Stimulated activated CD8-positive, alpha-beta memory T cell treated with anti-CD3 and anti-CD28 coated beads, Interleukin-2, amount 100 ng/mL, for 48 hours (primary cell): ENCODE data around the gene STAG1.
A peak's percentile ranks its signal among the peaks of the same experiment; 100 is the strongest.
"Not testable (repeated sequence)": the region's sequence is repeated elsewhere in the genome, so short reads cannot be mapped to it uniquely, and the experiment has no call there.

Experiments used
- DNase-seq, 2 donors: peaks; one replicate each; pipeline ENCODE4 v3.0.0-alpha.2; 2020; ENCODE audit warnings: low read depth in 2 of 2

STAG1 gene

GRCh38 chr3:136752172-136752421, at the start of gene STAG1:
Gene STAG1 (minus strand): TSS chr3:136752378. CDS start chr3:136630898, 121,480 bp downstream.
- no peak for DNase-seq

- DNase-seq: not testable (repeated sequence)
Observed at GRCh38 chr3:136801146-136801545, 49.0 kb upstream of the STAG1 start.

- DNase-seq: no peak
Observed at GRCh38 chr3:136792556-136793330, 40.6 kb upstream of the STAG1 start.

- DNase-seq: no peak
Observed at GRCh38 chr3:136790786-136791185, 38.6 kb upstream of the STAG1 start.

GRCh38 chr3:136789976-136790375, 37.8 kb upstream of the STAG1 start:
- no peak for DNase-seq

- DNase-seq: no peak
Observed at GRCh38 chr3:136788154-136788553, 36.0 kb upstream of the STAG1 start.

GRCh38 chr3:136787349-136787748, 35.2 kb upstream of the STAG1 start:
- DNase-seq: no peak

GRCh38 chr3:136783708-136784191, 31.6 kb upstream of the STAG1 start:
- DNase-seq: no peak

GRCh38 chr3:136780741-136781140, 28.6 kb upstream of the STAG1 start:
- no peak for DNase-seq

- DNase-seq: no peak
Observed at GRCh38 chr3:136778865-136779264, 26.7 kb upstream of the STAG1 start.

GRCh38 chr3:136772709-136773108, 20.5 kb upstream of the STAG1 start:
- no peak for DNase-seq

GRCh38 chr3:136758160-136759102, 6.3 kb upstream of the STAG1 start:
- DNase-seq: not testable (repeated sequence)

GRCh38 chr3:136755192-136755591, 3.0 kb upstream of the STAG1 start:
- no peak for DNase-seq

GRCh38 chr3:136753326-136753939, 1.3 kb upstream of the STAG1 start:
- DNase-seq: no peak

- peak; percentile 98 to 99 for DNase-seq
Observed at GRCh38 chr3:136752422-136753325, 496 bp upstream of the STAG1 start.

GRCh38 chr3:136751316-136752171, 634 bp downstream of the STAG1 start:
- DNase-seq: peak; percentile 40 to 47

- DNase-seq: no peak
Observed at GRCh38 chr3:136750897-136751315, 1.3 kb downstream of the STAG1 start.

- DNase-seq: no peak
Observed at GRCh38 chr3:136750209-136750896, 1.8 kb downstream of the STAG1 start.

GRCh38 chr3:136749602-136750001, 2.6 kb downstream of the STAG1 start:
- not testable (repeated sequence) for DNase-seq

- DNase-seq: no peak
Observed at GRCh38 chr3:136749091-136749490, 3.1 kb downstream of the STAG1 start.
